Lower lobe of right lung (tissue), 2 donors: ENCODE results near the gene TBC1D14. TPM values are rescaled to one million over a fixed set of nuclear protein-coding genes. Genes with fewer than 3 reads are reported as not detected.
A peak's percentile ranks its signal among the peaks of the same experiment; 100 is the strongest.

ENCODE experiments used
- ATAC-seq, 2 donors: fragments of 200-7000 bp; cut with Tn5 transposase; one replicate each; pipeline ENCODE4 v1.9.1; 2020 to 2022; ENCODE audit warnings: mild to moderate bottlenecking in 2 of 2, moderate library complexity in 2 of 2
- DNase-seq: peaks from one replicate; pipeline ENCODE4 v3.0.0-alpha.2; 2020
- H3K27ac ChIP-seq: fragments of 200-600 bp; one replicate; pipeline ENCODE4 v1.8.0; 2022
- H3K27me3 ChIP-seq: fragments of 200-600 bp; one replicate; pipeline ENCODE4 v1.8.0; 2022; ENCODE audit warnings: low read depth
- H3K36me3 ChIP-seq: fragments of 200-600 bp; one replicate; pipeline ENCODE4 v1.8.0; 2022; ENCODE audit warnings: mild to moderate bottlenecking
- H3K4me1 ChIP-seq: fragments of 200-600 bp; one replicate; pipeline ENCODE4 v1.8.0; 2022
- H3K4me3 ChIP-seq: fragments of 200-600 bp; one replicate; pipeline ENCODE4 v1.8.0; 2022; ENCODE audit warnings: mild to moderate bottlenecking
- H3K9me3 ChIP-seq: fragments of 200-600 bp; one replicate; pipeline ENCODE4 v1.8.0; 2022
- CTCF ChIP-seq: fragments of 200-600 bp; IDR thresholded peaks from one replicate; pipeline ENCODE4 v1.8.0; 2022; ENCODE audit warnings: antibody characterized with exemption, mild to moderate bottlenecking
- intact Hi-C: fragments of 100-400 bp; cut with DNase I; formaldehyde crosslinking; loops from one replicate; pipeline ENCODE4 v1.11.0; 2022
- total RNA-seq: library from RNA; stranded (reverse); fragmentation: NEBNext Ultra II Directional; extraction: Animal tissue kit (Norgen Biotek cat#: 25700); gene quantifications from one replicate; pipeline ENCODE4 v1.2.1, GENCODE V29; 2021
- donor health status: DM: no; HTN: yes; CAD: no; lungs with severe emphysema.

Gene TBC1D14
- total RNA-seq, 1 donor from 2014 or later, result 60.7 TPM

- peak overlapping the region; percentile 85 for H3K4me3 ChIP-seq
- no peak for TF ChIP-seq CTCF
- H3K27me3 ChIP-seq, result no peaks in the 10 kb centered on the region
- intact Hi-C loops, result no loop called here
- ATAC-seq, result peak; percentile 95 to 97
- H3K4me1 ChIP-seq, result peaks cover 51% of the 10 kb centered on the region
- no peaks in the 10 kb centered on the region for H3K36me3 ChIP-seq
- no peaks in the 10 kb centered on the region for H3K9me3 ChIP-seq
- H3K27ac ChIP-seq, result peak overlapping the region; percentile 85
- DNase-seq, result peak; percentile 98
Observed at GRCh38 chr4:7042503-7043283, 133.1 kb downstream of the TBC1D14 start.

- Histone ChIP-seq H3K4me3 (peak within 1 kb of the TSS; percentile 98), H3K27me3 (no peaks in the 10 kb centered on the region), H3K27ac (peak within 1 kb of the TSS; percentile 94), H3K9me3 (no peaks in the 10 kb centered on the region), H3K4me1 (peaks cover 51% of the 10 kb centered on the region), H3K36me3 (no peaks in the 10 kb centered on the region)
- no peak for TF ChIP-seq CTCF
- intact Hi-C loops, result no loop called here
- DNase-seq (peak; percentile 74), ATAC-seq (peak; percentile 6 to 31)
Observed at GRCh38 chr4:7043284-7044136, 133.9 kb downstream of the TBC1D14 start, which contains the start of gene TADA2B. Gene TADA2B (plus strand): TSS chr4:7043372. CDS start chr4:7043580, 208 bp downstream.

- Histone ChIP-seq H3K36me3 (no peaks in the 10 kb centered on the region), H3K27ac (peak overlapping the region; percentile 94), H3K9me3 (no peaks in the 10 kb centered on the region), H3K27me3 (no peaks in the 10 kb centered on the region), H3K4me3 (peak overlapping the region; percentile 98), H3K4me1 (peaks cover 51% of the 10 kb centered on the region)
- ATAC-seq, result no peak
- TF ChIP-seq CTCF, result no peak
- intact Hi-C loops, result no loop called here
- no peak for DNase-seq
Observed at GRCh38 chr4:7044137-7044930, 134.7 kb downstream of the TBC1D14 start.

GRCh38 chr4:7045553-7045952 is 135.9 kb downstream of the TBC1D14 start:
- Histone ChIP-seq H3K4me3 (peak overlapping the region; percentile 98), H3K27ac (no peak overlapping the region), H3K4me1 (peaks cover 56% of the 10 kb centered on the region), H3K36me3 (peaks cover 2% of the 10 kb centered on the region), H3K9me3 (no peaks in the 10 kb centered on the region), H3K27me3 (no peaks in the 10 kb centered on the region)
- intact Hi-C loops, result no loop called here
- DNase-seq (no peak), ATAC-seq (no peak)
- no peak for TF ChIP-seq CTCF
